Pancreas (tissue), 10 donors: ENCODE results near the gene CNTRL. TPM values are rescaled to one million over a fixed set of nuclear protein-coding genes. Genes with fewer than 3 reads are reported as not detected.

Experiments
- ATAC-seq, 4 donors: fragments of 200-7000 bp; cut with Tn5 transposase; one replicate each; pipeline versions ENCODE4 v1.8.0 to v1.9.1; 2020; ENCODE audit warnings: mild to moderate bottlenecking in 4 of 4, moderate library complexity in 4 of 4
- DNase-seq, 6 donors: peaks; one replicate each; pipeline ENCODE4 v3.0.0-alpha.2; 2020
- FAIRE-seq: peaks from 2 replicates; lab custom pipeline; 2012; peaks lifted over from hg19 to GRCh38; lab: Jason Lieb, UNC
- H3K27ac ChIP-seq, 4 donors: fragments of 200-600 bp; sonication (generic); 1 replicate in 3 of 4; 2 replicates in 1 of 4; pipeline versions ENCODE4 v1.5.0 to v1.8.0; 2020
- H3K27me3 ChIP-seq, 4 donors: fragments of 200-600 bp; one replicate each; pipeline ENCODE4 v1.8.0; 2021
- H3K36me3 ChIP-seq, 3 donors: fragments of 200-600 bp; sonication (generic) in 1 of 3; one replicate each; pipeline versions ENCODE4 v1.5.0 to v1.8.0; 2020 to 2021
- H3K4me1 ChIP-seq, 3 donors: fragments of 200-600 bp; one replicate each; pipeline ENCODE4 v1.8.0; 2021
- H3K4me3 ChIP-seq, 4 donors: fragments of 200-600 bp; sonication (generic) in 2 of 4; one replicate each; pipeline versions ENCODE4 v1.5.0 to v1.8.0; 2020 to 2021
- H3K9me3 ChIP-seq, 4 donors: fragments of 200-600 bp; one replicate each; pipeline ENCODE4 v1.8.0; 2021
- WGBS, 2 donors: extraction: QIAGEN DNeasy Blood & Tissue Kit; methylation state at CpG; one replicate each; pipeline ENCODE4 v1.1.7; 2013; 5-methylcytosine and 5-hydroxymethylcytosine counted together
- intact Hi-C, 3 donors: fragments of 100-400 bp; cut with DNase I; formaldehyde crosslinking; loops; one replicate each; pipeline versions ENCODE4 v1.11.1 to v1.14.2; 2022
- polyA plus RNA-seq, 2 donors: library from polyadenylated mRNA; stranded (reverse); fragments of 200-250 nt; gene quantifications; one replicate each; pipeline ENCODE4 v1.2.3, GENCODE V29; 2013
- total RNA-seq, 6 donors: library from RNA; stranded (reverse); fragmentation: NEBNext Ultra II Directional in 4 of 6; extraction: Animal tissue kit (Norgen Biotek cat#: 25700) in 4 of 6; gene quantifications; one replicate each; pipeline versions ENCODE4 v1.2.1 to v1.2.4, GENCODE V29; 2021 to 2023
- TF ChIP-seq, protein P1 (sequence below), 4 donors: fragments of 200-600 bp; sonication (generic) in 3 of 4; IDR thresholded peaks; one replicate each; pipeline versions ENCODE4 v1.5.0 to v1.8.0; 2021; ENCODE audit warnings: antibody characterized with exemption in 4 of 4
- donor health status: healthy with polysubstance abuse.
- donor health status: DM: no; HTN: no; CAD: no; lungs with moderate emphysema.
- donor health status: DM: no; HTN: no; CAD: no.
- donor health status: control.
- donor health status: control.
- donor health status: Bipolar disorder and iron deficiency.
- donor health status: DM: yes; HTN: yes; CAD: no.
- donor health status: DM: no; HTN: no; CAD: no.
- donor health status: DM: no; HTN: no; CAD: no.
- donor health status: DM: yes; HTN: yes; CAD: no.

The CNTRL gene
- total and polyA plus RNA-seq, 8 donors, result 5.0 to 12.1 (median 6.5) TPM

DNA sequence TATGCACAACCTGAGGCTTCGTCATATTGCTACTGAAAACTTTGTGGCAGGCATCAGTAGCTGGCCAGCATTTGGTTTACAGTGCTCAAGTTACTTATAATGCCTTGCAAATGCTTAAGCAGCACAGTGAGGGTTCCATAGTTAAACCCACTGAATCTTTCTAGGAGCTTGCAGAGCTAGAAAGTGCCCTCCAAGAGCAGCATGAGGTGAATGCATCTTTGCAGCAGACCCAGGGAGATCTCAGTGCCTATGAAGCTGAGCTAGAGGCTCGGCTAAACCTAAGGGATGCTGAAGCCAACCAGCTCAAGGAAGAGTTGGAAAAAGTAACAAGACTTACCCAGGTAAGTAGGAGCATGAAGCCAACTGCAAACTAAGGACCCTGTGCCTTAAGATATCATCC, 60.9 kb downstream of the CNTRL start:
- DNase-seq (no peak), FAIRE-seq (no peak), ATAC-seq (no peak)
- TF ChIP-seq, protein P1, sequence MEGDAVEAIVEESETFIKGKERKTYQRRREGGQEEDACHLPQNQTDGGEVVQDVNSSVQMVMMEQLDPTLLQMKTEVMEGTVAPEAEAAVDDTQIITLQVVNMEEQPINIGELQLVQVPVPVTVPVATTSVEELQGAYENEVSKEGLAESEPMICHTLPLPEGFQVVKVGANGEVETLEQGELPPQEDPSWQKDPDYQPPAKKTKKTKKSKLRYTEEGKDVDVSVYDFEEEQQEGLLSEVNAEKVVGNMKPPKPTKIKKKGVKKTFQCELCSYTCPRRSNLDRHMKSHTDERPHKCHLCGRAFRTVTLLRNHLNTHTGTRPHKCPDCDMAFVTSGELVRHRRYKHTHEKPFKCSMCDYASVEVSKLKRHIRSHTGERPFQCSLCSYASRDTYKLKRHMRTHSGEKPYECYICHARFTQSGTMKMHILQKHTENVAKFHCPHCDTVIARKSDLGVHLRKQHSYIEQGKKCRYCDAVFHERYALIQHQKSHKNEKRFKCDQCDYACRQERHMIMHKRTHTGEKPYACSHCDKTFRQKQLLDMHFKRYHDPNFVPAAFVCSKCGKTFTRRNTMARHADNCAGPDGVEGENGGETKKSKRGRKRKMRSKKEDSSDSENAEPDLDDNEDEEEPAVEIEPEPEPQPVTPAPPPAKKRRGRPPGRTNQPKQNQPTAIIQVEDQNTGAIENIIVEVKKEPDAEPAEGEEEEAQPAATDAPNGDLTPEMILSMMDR (IDR thresholded peaks at IDR 0.05), result no peak
- Histone ChIP-seq H3K4me1 (no peaks in the 10 kb centered on the region), H3K36me3 (peaks cover 0 to 13% (median 6%) of the 10 kb centered on the region in 3 donors), H3K27me3 (no peaks in the 10 kb centered on the region), H3K9me3 (no peaks in the 10 kb centered on the region), H3K4me3 (no peak overlapping the region), H3K27ac (no peak overlapping the region)
- intact Hi-C loops, result no loop called here
- WGBS, 2 donors, result 94 to 95% methylated on average over 2 of the region's 2 CpGs

DNA sequence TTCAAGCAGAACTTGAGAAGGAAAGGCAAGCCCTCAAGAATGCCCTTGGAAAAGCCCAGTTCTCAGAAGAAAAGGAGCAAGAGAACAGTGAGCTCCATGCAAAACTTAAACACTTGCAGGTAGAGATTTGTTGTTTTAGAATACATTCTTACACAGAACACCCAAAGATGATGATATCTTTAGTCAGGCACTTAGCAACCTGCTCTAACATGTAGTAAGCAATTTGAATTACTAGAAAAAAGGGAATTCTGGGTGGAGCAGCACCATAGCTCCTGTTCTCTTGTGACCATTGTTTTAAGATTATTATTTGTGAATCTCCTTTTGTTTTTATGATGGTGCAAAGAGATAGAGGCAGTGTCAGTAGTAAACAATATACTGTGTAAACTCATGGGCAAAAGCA, 63.8 kb downstream of the CNTRL start:
- no peak for FAIRE-seq
- intact Hi-C loops, result no loop called here
- Histone ChIP-seq H3K4me3 (no peak overlapping the region), H3K9me3 (no peaks in the 10 kb centered on the region), H3K27me3 (no peaks in the 10 kb centered on the region), H3K27ac (no peak overlapping the region), H3K4me1 (no peaks in the 10 kb centered on the region), H3K36me3 (peaks cover 0 to 29% (median 6%) of the 10 kb centered on the region in 3 donors)
- TF ChIP-seq, protein P1 (IDR thresholded peaks at IDR 0.05), result no peak
- no peak for DNase-seq
- ATAC-seq, result no peak

DNA sequence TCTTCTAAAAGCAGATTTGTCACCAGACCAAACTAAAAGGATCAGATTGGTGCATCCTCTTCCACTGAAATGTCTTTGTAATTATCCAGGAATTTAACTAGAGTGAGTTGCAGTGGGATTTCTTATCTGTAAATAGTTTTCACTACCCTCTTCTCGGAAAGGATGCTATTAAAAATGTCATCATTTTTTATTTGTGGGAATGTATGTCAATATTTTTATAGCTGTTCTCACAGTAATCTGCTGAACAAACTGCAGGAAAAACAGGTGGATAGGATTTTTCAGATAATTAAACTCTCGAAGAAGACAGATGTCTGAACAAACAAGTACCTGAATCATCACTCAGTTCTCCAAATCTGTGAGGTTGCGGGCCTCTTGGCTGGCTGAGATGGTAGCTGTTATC, 64.2 kb downstream of the CNTRL start:
- Histone ChIP-seq H3K4me1 (no peaks in the 10 kb centered on the region), H3K27me3 (no peaks in the 10 kb centered on the region), H3K9me3 (no peaks in the 10 kb centered on the region), H3K4me3 (no peak overlapping the region), H3K36me3 (peaks cover 2 to 31% (median 6%) of the 10 kb centered on the region in 3 donors), H3K27ac (no peak overlapping the region)
- intact Hi-C loops, result no loop called here
- FAIRE-seq, result no peak
- TF ChIP-seq, protein P1 (IDR thresholded peaks at IDR 0.05), result no peak
- no peak for DNase-seq
- no peak for ATAC-seq
- WGBS, 2 donors, result 69 to 72% methylated on average over 3 of the region's 3 CpGs

DNA sequence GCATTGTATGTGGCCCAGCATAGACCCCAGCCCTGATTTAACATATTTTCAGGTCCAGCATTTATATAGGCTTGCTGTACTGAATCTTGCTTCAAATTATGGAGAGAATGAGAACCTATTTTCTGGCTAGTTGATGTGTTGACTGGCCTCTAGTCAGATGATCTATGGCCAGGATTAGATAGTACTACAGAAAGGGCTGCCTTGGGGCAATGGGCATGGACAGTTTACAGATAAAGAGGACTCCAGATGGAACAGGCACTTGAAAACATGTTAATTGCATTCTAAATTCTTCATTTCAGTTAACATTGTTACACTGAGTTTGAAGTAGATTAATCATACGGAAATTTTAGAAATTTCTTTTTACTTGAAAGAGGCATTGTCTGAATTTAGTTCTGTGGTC, 65.4 kb downstream of the CNTRL start:
- FAIRE-seq (no peak), ATAC-seq (no peak), DNase-seq (no peak)
- Histone ChIP-seq H3K27ac (no peak overlapping the region), H3K9me3 (no peaks in the 10 kb centered on the region), H3K27me3 (no peaks in the 10 kb centered on the region), H3K4me1 (no peaks in the 10 kb centered on the region), H3K4me3 (no peak overlapping the region), H3K36me3 (peaks cover 6 to 36% (median 8%) of the 10 kb centered on the region in 3 donors)
- WGBS, 2 donors, result 96 to 100% methylated on average over 1 of the region's 1 CpG
- TF ChIP-seq, protein P1 (IDR thresholded peaks at IDR 0.05), result no peak
- intact Hi-C loops, result no loop called here

DNA sequence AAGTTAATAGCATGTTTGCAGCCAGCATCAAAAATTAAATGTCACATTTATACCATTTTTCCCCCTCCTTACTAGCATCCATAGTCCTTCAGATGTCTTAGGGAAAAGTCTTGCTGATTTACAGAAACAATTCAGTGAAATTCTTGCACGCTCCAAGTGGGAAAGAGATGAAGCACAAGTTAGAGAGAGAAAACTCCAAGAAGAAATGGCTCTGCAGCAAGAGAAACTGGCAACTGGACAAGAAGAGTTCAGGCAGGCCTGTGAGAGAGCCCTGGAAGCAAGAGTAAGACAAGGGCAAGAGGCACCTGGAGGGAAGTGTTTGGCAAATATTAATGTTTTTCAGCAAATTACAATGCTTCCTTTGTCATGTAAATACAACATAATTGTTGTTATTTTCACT, 66.6 kb downstream of the CNTRL start:
- FAIRE-seq (no peak), ATAC-seq (no peak), DNase-seq (no peak)
- no peaks in the 10 kb centered on the region for H3K4me1 ChIP-seq
- 86 to 88% methylated on average over 1 of the region's 1 CpG for WGBS, 2 donors
- H3K27me3 ChIP-seq, result no peaks in the 10 kb centered on the region
- no peak overlapping the region for H3K4me3 ChIP-seq
- no peak overlapping the region for H3K27ac ChIP-seq
- intact Hi-C loops, result no loop called here
- no peaks in the 10 kb centered on the region for H3K9me3 ChIP-seq
- TF ChIP-seq, protein P1 (IDR thresholded peaks at IDR 0.05), result no peak
- H3K36me3 ChIP-seq, result peaks cover 6 to 36% (median 8%) of the 10 kb centered on the region in 3 donors
